ENCODE data around the gene GPBP1L1. TPM values are rescaled to one million over a fixed set of nuclear protein-coding genes. Genes with fewer than 3 reads are reported as not detected.

The GPBP1L1 gene
- total and polyA plus RNA-seq, 2 of the 13 experiments (the other 11 are each of a cell fraction or from before 2014, with no cell fraction given): 45.9 to 86.1 TPM

GRCh38 chr1:45666836-45667235 lies 19.5 kb downstream of the GPBP1L1 start:
- peaks cover 96% of the 10 kb centered on the region for H3K79me2 ChIP-seq (ENCODE audit: insufficient read depth, low read length)
- no TSS peak for BruUV-seq (replicated peaks)
- no peak overlapping the region for H2AFZ ChIP-seq (ENCODE audit: low read length)
- TF ChIP-seq SP4 (CRISPR knock-in tag; IDR thresholded peaks at IDR 0.05) (no peak), ZNF350 (CRISPR knock-in tag; IDR thresholded peaks at IDR 0.05; ENCODE audit: borderline replicate concordance, low read depth) (no peak), ZNF274 (CRISPR knock-in tag; IDR thresholded peaks at IDR 0.05) (no peak)
- peaks cover 0 to 7% of the 10 kb centered on the region in 2 experiments; a peak in 1 of 5 replicates for H3K36me3 ChIP-seq (replicated peaks in 1 of 2; ENCODE audit: control insufficient read depth in 1 of 2, insufficient read depth in 2 of 2, low read length in 2 of 2)
- no peaks in the 10 kb centered on the region for H3K27me3 ChIP-seq (ENCODE audit: control insufficient read depth in 1 of 2, insufficient read depth in 2 of 2, low read length in 2 of 2)
- in situ Hi-C loops (cut with HindIII; ENCODE audit: extremely low pct_ligation_motif_present, low pct_unique_long_range_greater_than_20kb): no loop called here
- no peak overlapping the region for H3K4me3 ChIP-seq (replicated peaks in 1 of 3; ENCODE audit: insufficient read depth in 1 of 3, low read depth in 2 of 3, low read length in 3 of 3)
- H4K20me1 ChIP-seq (ENCODE audit: insufficient read depth, low read length): peaks cover 89% of the 10 kb centered on the region
- H3K9ac ChIP-seq (ENCODE audit: insufficient read depth, low read depth, low read length): no peak overlapping the region
- CTCF ChIA-PET (ENCODE audit: low intra/inter-chr PET ratio, low total read pairs): no interaction called here
- H3K4me2 ChIP-seq (ENCODE audit: low read depth, low read length): no peak overlapping the region
- no peak for FAIRE-seq
- H3K27ac ChIP-seq (ENCODE audit: extremely low read length, insufficient read depth, low read length): no peak overlapping the region
- POLR2A ChIA-PET: interaction anchor here (1.6 kb wide), 1 partner anchor 20 kb away, joined by 3 read pairs; no protein-coding TSS in a partner anchor
- peaks cover 24% of the 10 kb centered on the region for H3K4me1 ChIP-seq (ENCODE audit: insufficient read depth, low read length)
- no peak for ATAC-seq
- no peak for DNase-seq (ENCODE audit: low spot score)
- WGBS (ENCODE audit: low lambda C conversion rate): 97% methylated on average over 2 of the region's 2 CpGs
- no peaks in the 10 kb centered on the region for H3K9me3 ChIP-seq (ENCODE audit: low read length)
- intact Hi-C loops (cut with micrococcal nuclease; ENCODE audit: unreplicated experiment): no loop called here

- Histone ChIP-seq H3K27ac (ENCODE audit: extremely low read length, insufficient read depth, low read length) (no peak overlapping the region), H4K20me1 (ENCODE audit: insufficient read depth, low read length) (peaks cover 37% of the 10 kb centered on the region), H3K4me3 (replicated peaks in 1 of 3; ENCODE audit: insufficient read depth in 1 of 3, low read depth in 2 of 3, low read length in 3 of 3) (no peak overlapping the region), H3K27me3 (ENCODE audit: control insufficient read depth in 1 of 2, insufficient read depth in 2 of 2, low read length in 2 of 2) (no peaks in the 10 kb centered on the region), H2AFZ (ENCODE audit: low read length) (no peak overlapping the region), H3K9ac (ENCODE audit: insufficient read depth, low read depth, low read length) (no peak overlapping the region), H3K4me2 (ENCODE audit: low read depth, low read length) (no peak overlapping the region), H3K9me3 (ENCODE audit: low read length) (no peaks in the 10 kb centered on the region), H3K36me3 (replicated peaks in 1 of 2; ENCODE audit: control insufficient read depth in 1 of 2, insufficient read depth in 2 of 2, low read length in 2 of 2) (peaks cover 15 to 39% of the 10 kb centered on the region in 2 experiments), H3K4me1 (ENCODE audit: insufficient read depth, low read length) (peaks cover 46% of the 10 kb centered on the region), H3K79me2 (ENCODE audit: insufficient read depth, low read length) (peaks cover 76% of the 10 kb centered on the region)
- no peak for ATAC-seq
- no peak for FAIRE-seq
- intact Hi-C loops (cut with micrococcal nuclease; ENCODE audit: unreplicated experiment) (no loop called here), in situ Hi-C loops (cut with HindIII; ENCODE audit: extremely low pct_ligation_motif_present, low pct_unique_long_range_greater_than_20kb) (no loop called here)
- WGBS (ENCODE audit: low lambda C conversion rate): 77% methylated on average over 2 of the region's 2 CpGs
- DNase-seq (ENCODE audit: low spot score): no peak
- BruUV-seq (replicated peaks): TSS peak; percentile 54
- CTCF ChIA-PET (ENCODE audit: low intra/inter-chr PET ratio, low total read pairs): no interaction called here
- TF ChIP-seq JUND (CRISPR knock-in tag; IDR thresholded peaks at IDR 0.05) (no peak), HNRNPK (IDR thresholded peaks at IDR 0.05; ENCODE audit: low read depth, low read length, poor library complexity, severe bottlenecking) (peak; percentile 70)
- POLR2A ChIA-PET: no interaction called here
Observed at GRCh38 chr1:45660336-45660735, 26.0 kb downstream of the GPBP1L1 start.
